Duodenal mucosa (tissue), 2 donors: ENCODE results near the gene ETV6.

Source experiments
- H3K27ac ChIP-seq: one replicate; pipeline ENCODE4 v1.7.0; 2013; ENCODE audit warnings: low read depth, low read length
- H3K27me3 ChIP-seq, 2 donors: one replicate each; pipeline ENCODE4 v1.7.0; 2013; ENCODE audit warnings: low read length in 2 of 2, control low read depth in 1 of 2; ENCODE audit not compliant: insufficient read depth in 2 of 2, control insufficient read depth in 1 of 2
- H3K36me3 ChIP-seq, 2 donors: one replicate each; pipeline ENCODE4 v1.7.0; 2013; ENCODE audit warnings: low read length in 2 of 2, control low read depth in 1 of 2; ENCODE audit not compliant: insufficient read depth in 2 of 2, control insufficient read depth in 1 of 2
- H3K4me1 ChIP-seq, 2 donors: one replicate each; pipeline ENCODE4 v1.7.0; 2013; ENCODE audit warnings: low read length in 2 of 2, control low read depth in 1 of 2; ENCODE audit not compliant: insufficient read depth in 2 of 2, control insufficient read depth in 1 of 2
- H3K4me3 ChIP-seq, 2 donors: one replicate each; pipeline ENCODE4 v1.7.0; 2013; ENCODE audit warnings: low read length in 2 of 2, low read depth in 1 of 2
- H3K9ac ChIP-seq, 2 donors: one replicate each; pipeline ENCODE4 v1.7.0; 2013; ENCODE audit warnings: low read length in 2 of 2, low read depth in 1 of 2
- H3K9me3 ChIP-seq, 2 donors: one replicate each; pipeline ENCODE4 v1.7.0; 2013; ENCODE audit warnings: low read length in 2 of 2, control low read depth in 1 of 2; ENCODE audit not compliant: control insufficient read depth in 1 of 2

ETV6 gene

GRCh38 chr12:11880381-11880780, 230.9 kb downstream of the ETV6 start:
- H3K9ac ChIP-seq: no peak overlapping the region
- peaks cover 55 to 56% of the 10 kb centered on the region in 2 donors for H3K4me1 ChIP-seq
- H3K4me3 ChIP-seq: no peak overlapping the region
- H3K27me3 ChIP-seq: no peaks in the 10 kb centered on the region
- H3K9me3 ChIP-seq: no peaks in the 10 kb centered on the region
- H3K27ac ChIP-seq: no peak overlapping the region
- peaks cover 3 to 4% of the 10 kb centered on the region in 2 donors for H3K36me3 ChIP-seq

- H3K36me3 ChIP-seq: peaks cover 0 to 10% of the 10 kb centered on the region in 2 donors
- peaks cover 49 to 63% of the 10 kb centered on the region in 2 donors for H3K4me1 ChIP-seq
- no peak overlapping the region for H3K27ac ChIP-seq
- no peaks in the 10 kb centered on the region for H3K27me3 ChIP-seq
- H3K4me3 ChIP-seq: no peak overlapping the region
- no peak overlapping the region for H3K9ac ChIP-seq
- no peaks in the 10 kb centered on the region for H3K9me3 ChIP-seq
Measured at GRCh38 chr12:11881835-11882234, 232.4 kb downstream of the ETV6 start.

GRCh38 chr12:11882301-11883019, 233.0 kb downstream of the ETV6 start:
- peak overlapping the region in 1 of 2 donors; percentile 12 for H3K4me3 ChIP-seq
- peaks cover 48 to 62% of the 10 kb centered on the region in 2 donors for H3K4me1 ChIP-seq
- H3K9me3 ChIP-seq: no peaks in the 10 kb centered on the region
- no peak overlapping the region for H3K9ac ChIP-seq
- H3K36me3 ChIP-seq: peaks cover 0 to 15% of the 10 kb centered on the region in 2 donors
- peak overlapping the region; percentile 23 for H3K27ac ChIP-seq
- no peaks in the 10 kb centered on the region for H3K27me3 ChIP-seq

GRCh38 chr12:11884116-11884515, 234.6 kb downstream of the ETV6 start:
- Histone ChIP-seq H3K9ac (no peak overlapping the region), H3K27me3 (no peaks in the 10 kb centered on the region), H3K4me1 (peaks cover 35 to 47% of the 10 kb centered on the region in 2 donors), H3K9me3 (no peaks in the 10 kb centered on the region), H3K4me3 (no peak overlapping the region), H3K36me3 (peaks cover 0 to 28% of the 10 kb centered on the region in 2 donors), H3K27ac (peak overlapping the region; percentile 10)

- Histone ChIP-seq H3K36me3 (peaks cover 0 to 28% of the 10 kb centered on the region in 2 donors), H3K9ac (no peak overlapping the region)
Measured at GRCh38 chr12:11884706-11885105, 235.2 kb downstream of the ETV6 start.

GRCh38 chr12:11885261-11886038, 236.0 kb downstream of the ETV6 start:
- H3K36me3 ChIP-seq: peaks cover 0 to 28% of the 10 kb centered on the region in 2 donors
- peak overlapping the region; percentile 44 for H3K27ac ChIP-seq
- H3K4me3 ChIP-seq: peak overlapping the region in 1 of 2 donors; percentile 4
- no peaks in the 10 kb centered on the region for H3K9me3 ChIP-seq
- no peaks in the 10 kb centered on the region for H3K27me3 ChIP-seq
- H3K4me1 ChIP-seq: peaks cover 35 to 42% of the 10 kb centered on the region in 2 donors
- H3K9ac ChIP-seq: no peak overlapping the region

More at GRCh38 chr12:11884706-11885105, 235.2 kb downstream of the ETV6 start:
- Histone ChIP-seq H3K9me3 (no peaks in the 10 kb centered on the region), H3K4me3 (peak overlapping the region in 1 of 2 donors; percentile 4), H3K27me3 (no peaks in the 10 kb centered on the region), H3K27ac (peak overlapping the region; percentile 44), H3K4me1 (peaks cover 35 to 42% of the 10 kb centered on the region in 2 donors)

GRCh38 chr12:11886339-11886738, 236.9 kb downstream of the ETV6 start:
- Histone ChIP-seq H3K27ac (no peak overlapping the region), H3K27me3 (no peaks in the 10 kb centered on the region), H3K4me1 (peaks cover 30 to 42% of the 10 kb centered on the region in 2 donors), H3K9me3 (no peaks in the 10 kb centered on the region), H3K36me3 (peaks cover 0 to 33% of the 10 kb centered on the region in 2 donors), H3K4me3 (no peak overlapping the region), H3K9ac (no peak overlapping the region)

GRCh38 chr12:11888029-11888428, 238.6 kb downstream of the ETV6 start:
- peaks cover 15 to 25% of the 10 kb centered on the region in 2 donors for H3K4me1 ChIP-seq

GRCh38 chr12:11891346-11891745, 241.9 kb downstream of the ETV6 start:
- H3K27me3 ChIP-seq: no peaks in the 10 kb centered on the region
- H3K36me3 ChIP-seq: peaks cover 10 to 41% of the 10 kb centered on the region in 2 donors
- H3K27ac ChIP-seq: no peak overlapping the region
- no peaks in the 10 kb centered on the region for H3K9me3 ChIP-seq
- H3K4me1 ChIP-seq: peaks cover 0 to under 1% of the 10 kb centered on the region in 2 donors
- H3K4me3 ChIP-seq: no peak overlapping the region
- no peak overlapping the region for H3K9ac ChIP-seq

More at GRCh38 chr12:11888029-11888428, 238.6 kb downstream of the ETV6 start:
- Histone ChIP-seq H3K4me3 (no peak overlapping the region), H3K9me3 (no peaks in the 10 kb centered on the region), H3K9ac (no peak overlapping the region), H3K36me3 (peaks cover 6 to 44% of the 10 kb centered on the region in 2 donors), H3K27me3 (no peaks in the 10 kb centered on the region), H3K27ac (no peak overlapping the region)
